ENCODE measurements around the gene BEND4. TPM values are rescaled to one million over a fixed set of nuclear protein-coding genes. Genes with fewer than 3 reads are reported as not detected.
"Not testable (repeated sequence)": the region's sequence is repeated elsewhere in the genome, so short reads cannot be mapped to it uniquely, and the experiment has no call there.

The BEND4 gene
- total RNA-seq, 2 donors from 2014 or later: 3.9 to 25.2 TPM

DNA sequence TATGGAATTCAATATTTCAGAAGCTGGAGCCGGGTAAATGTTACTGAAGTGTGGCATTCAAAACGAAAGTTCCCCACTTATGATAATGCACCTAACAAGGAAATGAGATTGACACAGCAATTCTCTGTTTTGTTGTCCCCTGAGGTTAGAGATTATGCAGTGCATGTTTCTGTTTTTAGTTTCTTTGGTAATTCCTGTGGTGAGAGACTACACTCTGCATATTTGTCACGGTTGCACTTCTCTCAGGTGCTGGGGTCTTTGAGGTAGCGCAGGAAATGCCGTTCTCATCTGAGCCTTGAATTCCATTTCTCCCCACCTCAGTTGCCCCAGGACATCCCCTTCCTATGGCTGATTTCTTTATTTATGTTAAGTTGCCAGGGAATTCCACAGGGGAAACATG is 15.3 kb upstream of the BEND4 start:
- H3K9me3 ChIP-seq: no peaks in the 10 kb centered on the region
- no peaks in the 10 kb centered on the region for H3K27me3 ChIP-seq (replicated peaks; ENCODE audit: insufficient read depth)
- TF ChIP-seq POLR2A (IDR thresholded peaks at IDR 0.05) (no peak), POLR2AphosphoS5 (IDR thresholded peaks at IDR 0.05) (no peak)
- TF ChIP-seq, protein P1, sequence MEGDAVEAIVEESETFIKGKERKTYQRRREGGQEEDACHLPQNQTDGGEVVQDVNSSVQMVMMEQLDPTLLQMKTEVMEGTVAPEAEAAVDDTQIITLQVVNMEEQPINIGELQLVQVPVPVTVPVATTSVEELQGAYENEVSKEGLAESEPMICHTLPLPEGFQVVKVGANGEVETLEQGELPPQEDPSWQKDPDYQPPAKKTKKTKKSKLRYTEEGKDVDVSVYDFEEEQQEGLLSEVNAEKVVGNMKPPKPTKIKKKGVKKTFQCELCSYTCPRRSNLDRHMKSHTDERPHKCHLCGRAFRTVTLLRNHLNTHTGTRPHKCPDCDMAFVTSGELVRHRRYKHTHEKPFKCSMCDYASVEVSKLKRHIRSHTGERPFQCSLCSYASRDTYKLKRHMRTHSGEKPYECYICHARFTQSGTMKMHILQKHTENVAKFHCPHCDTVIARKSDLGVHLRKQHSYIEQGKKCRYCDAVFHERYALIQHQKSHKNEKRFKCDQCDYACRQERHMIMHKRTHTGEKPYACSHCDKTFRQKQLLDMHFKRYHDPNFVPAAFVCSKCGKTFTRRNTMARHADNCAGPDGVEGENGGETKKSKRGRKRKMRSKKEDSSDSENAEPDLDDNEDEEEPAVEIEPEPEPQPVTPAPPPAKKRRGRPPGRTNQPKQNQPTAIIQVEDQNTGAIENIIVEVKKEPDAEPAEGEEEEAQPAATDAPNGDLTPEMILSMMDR (IDR thresholded peaks at IDR 0.05): no peak
- intact Hi-C loops (cut with DNase I): no loop called here
- WGBS: 82% methylated on average over 5 of the region's 5 CpGs
- no peak overlapping the region for H3K27ac ChIP-seq
- no peaks in the 10 kb centered on the region for H3K36me3 ChIP-seq
- H3K4me1 ChIP-seq (replicated peaks): no peaks in the 10 kb centered on the region
- no peak overlapping the region for H3K4me3 ChIP-seq
- DNase-seq (ENCODE audit: low spot score): no peak

DNA sequence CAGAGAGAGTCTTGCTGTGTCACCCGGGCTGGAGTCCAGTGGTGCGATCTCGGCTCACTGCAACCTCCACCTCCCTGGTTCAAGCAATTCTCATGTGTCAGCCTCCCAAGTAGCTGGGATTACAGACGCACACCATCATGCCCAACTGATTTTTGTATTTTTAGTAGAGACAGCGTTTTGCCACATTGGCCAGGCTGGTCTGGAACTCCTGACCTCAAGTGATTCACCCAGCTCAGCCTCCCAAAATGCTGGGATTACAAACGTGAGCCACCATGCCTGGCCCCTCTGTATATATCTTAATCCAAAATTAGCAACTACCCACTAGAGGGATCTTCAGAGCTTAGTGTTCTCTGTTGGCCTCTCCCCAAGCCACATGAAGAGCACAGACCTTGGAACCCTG is 13.7 kb upstream of the BEND4 start:
- H3K27ac ChIP-seq; DNase-seq (ENCODE audit: low spot score); H3K9me3 ChIP-seq; H3K27me3 ChIP-seq (replicated peaks; ENCODE audit: insufficient read depth); H3K36me3 ChIP-seq; H3K4me3 ChIP-seq; H3K4me1 ChIP-seq (replicated peaks); intact Hi-C loops (cut with DNase I): not testable (repeated sequence)
- 86% methylated on average over 6 of the region's 6 CpGs for WGBS

DNA sequence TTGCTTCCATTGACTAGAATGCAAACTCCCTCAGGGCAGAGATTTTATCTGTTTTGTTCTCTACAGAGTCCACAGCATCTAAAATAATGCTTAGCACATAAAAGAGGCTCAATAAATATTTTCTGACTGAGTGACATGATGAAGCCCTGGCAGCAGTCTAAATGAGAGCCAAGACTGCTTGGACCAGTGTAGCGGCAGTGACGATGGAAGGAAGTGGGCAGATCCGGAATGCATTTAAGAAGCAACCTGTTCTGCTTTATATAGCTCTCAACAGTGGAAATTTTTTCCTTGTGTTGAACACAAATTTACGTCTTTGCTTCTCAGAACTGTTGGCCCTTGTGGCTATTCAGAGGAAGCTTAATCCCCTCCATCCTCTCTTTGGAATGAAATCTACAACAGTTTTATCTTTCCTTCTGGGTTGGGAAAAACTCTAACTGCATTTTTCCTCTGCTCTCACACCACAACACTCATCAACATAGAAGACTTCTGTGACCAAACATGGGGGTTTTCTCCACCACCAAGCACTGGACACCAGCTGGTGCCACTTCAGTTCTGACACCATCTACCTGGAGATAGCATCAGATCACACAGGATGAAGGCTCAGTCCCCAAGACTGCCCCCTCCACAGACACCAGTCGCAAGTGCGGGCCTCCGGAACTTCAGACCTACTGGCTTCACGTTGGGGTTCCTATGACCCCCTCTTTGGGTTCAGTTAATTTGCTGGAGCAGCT is 7.0 kb upstream of the BEND4 start:
- intact Hi-C loops (cut with DNase I): no loop called here
- no peak for DNase-seq (ENCODE audit: low spot score)
- no peak overlapping the region for H3K4me3 ChIP-seq
- H3K36me3 ChIP-seq: no peaks in the 10 kb centered on the region
- no peaks in the 10 kb centered on the region for H3K9me3 ChIP-seq
- 79% methylated on average over 8 of the region's 8 CpGs for WGBS
- H3K27me3 ChIP-seq (replicated peaks; ENCODE audit: insufficient read depth): no peaks in the 10 kb centered on the region
- H3K4me1 ChIP-seq (replicated peaks): no peaks in the 10 kb centered on the region
- no peak overlapping the region for H3K27ac ChIP-seq
- TF ChIP-seq POLR2AphosphoS5 (IDR thresholded peaks at IDR 0.05) (no peak), POLR2A (IDR thresholded peaks at IDR 0.05) (no peak)
- TF ChIP-seq, protein P1 (IDR thresholded peaks at IDR 0.05): no peak

DNA sequence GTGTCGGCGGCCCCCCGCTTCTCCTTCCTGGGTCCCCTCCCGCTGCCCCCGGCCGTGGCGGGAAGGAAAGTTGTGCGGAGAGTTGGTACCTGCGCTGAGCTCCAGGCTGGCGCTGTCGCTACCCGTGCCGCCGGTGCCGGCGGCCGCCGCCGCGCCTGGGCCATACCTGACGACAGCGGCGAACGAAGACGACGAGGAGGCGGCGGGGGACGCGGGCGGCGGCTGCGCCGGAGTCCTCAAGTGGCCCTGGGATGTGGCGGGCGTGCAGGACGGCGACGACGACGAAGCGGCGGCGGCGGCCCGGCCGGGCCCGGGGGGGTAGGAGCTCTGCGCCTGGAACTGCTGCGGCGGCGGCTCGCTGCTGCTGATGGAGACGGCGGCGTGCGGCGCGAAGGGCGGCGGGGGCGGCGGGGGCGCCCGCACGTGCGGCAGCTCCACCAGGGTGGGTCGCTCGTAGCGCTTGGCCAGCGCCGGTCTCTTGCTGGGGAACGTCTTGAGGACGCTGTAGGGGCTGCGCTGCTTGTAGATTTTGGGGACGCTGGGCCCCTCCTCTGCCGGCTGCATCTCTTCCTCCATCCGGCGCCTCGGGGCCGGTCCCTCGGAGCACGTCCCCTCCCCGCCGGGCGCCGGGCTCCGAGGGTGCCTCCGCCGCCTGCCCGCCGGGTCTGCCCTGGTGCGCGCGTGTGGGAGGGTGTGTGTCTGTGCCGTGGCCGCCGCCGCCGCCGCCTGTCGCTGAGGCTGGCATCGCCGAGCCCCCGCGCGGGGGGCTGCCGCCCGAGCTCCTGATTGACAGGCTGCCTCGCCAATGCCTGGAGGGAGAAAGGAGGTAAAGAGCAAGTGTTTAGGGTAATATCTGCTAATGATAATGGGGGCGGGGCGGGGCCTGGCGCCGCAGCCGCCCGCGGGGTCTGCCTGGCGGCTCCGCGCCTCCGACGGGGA is 618 bp downstream of the BEND4 start:
- H3K27ac ChIP-seq: peak overlapping the region; percentile 68 to 83
- no peak for TF ChIP-seq POLR2AphosphoS5 (IDR thresholded peaks at IDR 0.05)
- no peaks in the 10 kb centered on the region for H3K36me3 ChIP-seq
- intact Hi-C loops (cut with DNase I): no loop called here
- H3K4me3 ChIP-seq: peak overlapping the region; percentile 52 to 65
- under 1% methylated on average over 83 of the region's 122 CpGs for WGBS
- H3K4me1 ChIP-seq (replicated peaks): no peaks in the 10 kb centered on the region
- H3K9me3 ChIP-seq: no peaks in the 10 kb centered on the region
- peak; percentile 23 for DNase-seq (ENCODE audit: low spot score)
- H3K27me3 ChIP-seq (replicated peaks; ENCODE audit: insufficient read depth): no peaks in the 10 kb centered on the region

DNA sequence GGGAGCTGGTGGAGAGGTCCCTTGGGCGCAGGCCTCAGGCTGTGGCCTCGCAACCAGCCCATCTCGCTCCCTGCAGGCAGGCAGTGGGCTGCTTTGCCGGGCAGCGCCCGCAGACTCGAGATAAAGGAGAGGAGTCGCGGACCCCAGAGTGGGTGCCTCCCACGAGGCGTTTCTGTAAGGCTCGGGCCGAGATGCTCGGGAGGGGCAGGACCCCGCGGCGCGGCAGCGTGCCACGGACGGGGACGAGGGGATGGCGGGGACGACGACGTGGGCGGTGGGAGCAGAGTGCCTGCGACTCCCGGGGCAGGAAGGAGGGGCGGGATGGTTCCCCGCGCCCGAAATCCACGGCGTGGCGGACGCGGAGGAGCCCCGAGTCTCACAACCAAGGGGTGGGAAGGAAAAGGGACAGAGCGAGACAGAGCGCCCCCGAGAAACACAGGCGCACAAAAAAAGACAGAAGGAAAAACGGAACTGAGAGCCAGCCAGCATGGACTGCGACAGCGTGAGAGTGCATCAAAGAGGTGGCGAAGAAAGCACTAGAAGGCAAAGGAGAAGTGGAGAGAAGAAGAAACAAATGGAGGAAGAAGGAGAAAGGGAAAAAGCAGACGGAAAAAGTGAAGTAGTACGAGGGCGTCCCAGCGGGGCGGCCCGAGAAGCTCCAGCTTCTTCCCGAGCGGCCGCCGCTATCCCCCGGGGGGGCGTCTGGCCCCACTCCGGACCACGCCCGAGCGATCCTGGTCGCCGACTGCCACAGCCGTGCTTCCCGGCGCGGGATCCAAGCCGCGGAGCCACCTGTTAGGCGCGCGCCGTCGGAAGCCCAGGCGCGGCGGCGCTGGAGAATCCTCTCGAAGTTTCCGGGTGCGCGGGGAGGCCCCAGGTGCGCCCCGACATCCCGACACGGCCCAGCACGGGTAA is 1.5 kb downstream of the BEND4 start:
- TF ChIP-seq, protein P1 (IDR thresholded peaks at IDR 0.05): no peak
- no peaks in the 10 kb centered on the region for H3K9me3 ChIP-seq
- peak; percentile 11 for DNase-seq (ENCODE audit: low spot score)
- 7% methylated on average over 68 of the region's 89 CpGs for WGBS
- peak overlapping the region; percentile 52 to 65 for H3K4me3 ChIP-seq
- no peaks in the 10 kb centered on the region for H3K27me3 ChIP-seq (replicated peaks; ENCODE audit: insufficient read depth)
- H3K27ac ChIP-seq: peak overlapping the region; percentile 68 to 83
- H3K36me3 ChIP-seq: no peaks in the 10 kb centered on the region
- no peaks in the 10 kb centered on the region for H3K4me1 ChIP-seq (replicated peaks)
- intact Hi-C loops (cut with DNase I): no loop called here
